Body of pancreas (tissue), 4 donors: ENCODE results near the gene RABGAP1.
A peak's percentile ranks its signal among the peaks of the same experiment; 100 is the strongest.

Source experiments
- POLR2A ChIP-seq, 3 donors: fragments of 450-650 bp; IDR thresholded peaks; one replicate each; pipeline ENCODE4 v1.6.1; 2016; ENCODE audit warnings: antibody characterized with exemption in 3 of 3, mild to moderate bottlenecking in 2 of 3
- TF ChIP-seq, protein P1 (sequence below), 7 experiments: fragments of 450-650 bp in 4 of 7; fragments of 200-600 bp in 3 of 7; sonication (generic) in 3 of 7; IDR thresholded peaks; one replicate each; pipeline ENCODE4 v1.5.1; 2016 to 2019; ENCODE audit warnings: antibody characterized with exemption in 7 of 7

DNA sequence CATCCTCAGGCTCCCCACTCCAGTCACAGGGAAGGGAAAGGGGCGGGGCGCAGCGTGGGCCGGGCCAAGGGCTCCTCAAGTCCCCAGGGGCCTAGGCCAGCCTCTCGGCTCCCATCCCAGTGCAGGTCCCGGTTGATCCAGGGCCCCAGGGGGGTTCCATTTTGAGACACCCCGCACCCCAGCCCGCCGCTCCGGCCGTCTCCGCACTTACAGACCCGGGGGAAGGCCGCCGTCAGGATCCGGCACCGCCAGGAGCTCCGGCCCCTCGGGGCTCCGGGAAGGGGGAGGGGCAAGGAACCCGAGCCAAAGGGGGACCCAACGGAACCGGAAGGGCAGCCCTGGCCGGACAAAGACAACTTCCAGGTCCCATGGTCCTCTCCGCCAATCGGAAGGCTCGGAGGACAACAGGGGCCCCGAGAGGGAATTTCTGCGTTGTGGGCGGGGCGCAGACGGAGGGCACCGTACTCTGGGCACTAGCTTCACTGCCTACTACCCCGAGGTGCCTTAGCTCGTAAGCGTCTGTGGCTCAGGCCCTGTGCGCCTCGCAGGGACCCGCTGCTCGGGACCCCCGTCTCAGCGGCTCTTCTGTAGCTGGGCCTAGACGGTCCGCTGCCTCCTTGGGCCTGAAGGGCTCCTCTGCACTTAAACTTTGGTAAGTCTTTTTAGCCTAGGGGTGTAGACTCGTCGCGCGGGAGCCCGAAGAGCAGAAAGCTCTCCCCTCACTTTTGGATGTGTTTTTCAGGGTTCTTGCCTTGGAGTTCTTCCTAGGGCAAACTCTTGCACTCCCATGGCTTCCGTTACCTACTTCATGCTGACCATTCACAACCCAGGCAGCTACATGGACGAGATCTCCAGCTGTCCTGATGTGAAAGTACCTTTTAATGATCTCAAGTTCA, 9.3 kb upstream of the RABGAP1 start, which contains the start of gene ZBTB26:
- TF ChIP-seq, protein P1, sequence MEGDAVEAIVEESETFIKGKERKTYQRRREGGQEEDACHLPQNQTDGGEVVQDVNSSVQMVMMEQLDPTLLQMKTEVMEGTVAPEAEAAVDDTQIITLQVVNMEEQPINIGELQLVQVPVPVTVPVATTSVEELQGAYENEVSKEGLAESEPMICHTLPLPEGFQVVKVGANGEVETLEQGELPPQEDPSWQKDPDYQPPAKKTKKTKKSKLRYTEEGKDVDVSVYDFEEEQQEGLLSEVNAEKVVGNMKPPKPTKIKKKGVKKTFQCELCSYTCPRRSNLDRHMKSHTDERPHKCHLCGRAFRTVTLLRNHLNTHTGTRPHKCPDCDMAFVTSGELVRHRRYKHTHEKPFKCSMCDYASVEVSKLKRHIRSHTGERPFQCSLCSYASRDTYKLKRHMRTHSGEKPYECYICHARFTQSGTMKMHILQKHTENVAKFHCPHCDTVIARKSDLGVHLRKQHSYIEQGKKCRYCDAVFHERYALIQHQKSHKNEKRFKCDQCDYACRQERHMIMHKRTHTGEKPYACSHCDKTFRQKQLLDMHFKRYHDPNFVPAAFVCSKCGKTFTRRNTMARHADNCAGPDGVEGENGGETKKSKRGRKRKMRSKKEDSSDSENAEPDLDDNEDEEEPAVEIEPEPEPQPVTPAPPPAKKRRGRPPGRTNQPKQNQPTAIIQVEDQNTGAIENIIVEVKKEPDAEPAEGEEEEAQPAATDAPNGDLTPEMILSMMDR (IDR thresholded peaks at IDR 0.05) = no peak
- TF ChIP-seq POLR2A (IDR thresholded peaks at IDR 0.05) = peak; percentile 41 to 80 (median 71)
